HG03064 (cell line): ENCODE measurements around the gene SLC6A13.

Source experiments
- ATAC-seq: cut with Tn5 transposase; IDR thresholded peaks from one replicate; pipeline ENCODE4 v1.9.1; 2021; ENCODE audit warnings: low read depth; ENCODE audit not compliant: unreplicated experiment

SLC6A13 gene

DNA sequence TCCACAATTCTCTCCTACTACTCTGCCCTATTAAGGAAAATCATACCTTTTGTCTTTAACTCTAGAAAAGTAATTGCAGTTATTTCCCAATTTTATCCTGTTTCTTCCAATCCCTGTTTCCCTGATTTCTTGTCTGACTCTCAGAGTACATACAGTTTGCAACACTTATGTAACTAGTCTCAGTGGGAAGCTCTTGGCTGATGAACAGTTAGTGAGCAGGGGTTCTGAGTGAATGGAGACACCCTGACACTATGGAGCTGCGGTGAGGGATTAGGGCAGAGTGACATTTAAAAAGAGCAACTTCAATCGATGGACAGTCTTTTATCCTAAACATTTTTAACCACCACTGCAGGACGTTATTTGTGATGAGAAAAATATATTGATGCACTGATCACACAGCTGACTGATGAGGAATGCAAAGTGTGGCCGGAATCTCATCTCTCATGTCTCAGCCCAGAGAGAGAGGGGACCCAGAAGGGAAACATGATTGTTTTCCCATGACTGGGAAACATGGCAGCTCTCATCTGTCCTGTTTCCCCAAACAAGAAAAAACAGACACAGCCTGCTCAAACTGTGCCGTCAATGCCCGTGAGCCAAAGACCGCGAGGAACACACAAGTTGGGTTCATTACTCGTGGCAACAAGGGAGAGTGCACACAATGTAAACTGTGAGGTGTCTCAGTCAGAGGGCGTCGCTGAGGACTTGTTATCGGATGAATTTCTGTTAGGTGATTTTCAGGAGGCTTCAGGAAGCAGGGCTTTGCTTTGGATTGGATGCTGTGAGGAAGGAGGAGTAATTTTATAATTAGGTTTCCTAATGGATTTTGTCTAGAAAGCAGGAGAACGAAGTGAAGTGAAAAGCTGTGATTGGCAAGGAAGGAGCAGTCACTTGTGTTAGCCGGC, 5.2 kb upstream of the SLC6A13 start:
- ATAC-seq = no peak

DNA sequence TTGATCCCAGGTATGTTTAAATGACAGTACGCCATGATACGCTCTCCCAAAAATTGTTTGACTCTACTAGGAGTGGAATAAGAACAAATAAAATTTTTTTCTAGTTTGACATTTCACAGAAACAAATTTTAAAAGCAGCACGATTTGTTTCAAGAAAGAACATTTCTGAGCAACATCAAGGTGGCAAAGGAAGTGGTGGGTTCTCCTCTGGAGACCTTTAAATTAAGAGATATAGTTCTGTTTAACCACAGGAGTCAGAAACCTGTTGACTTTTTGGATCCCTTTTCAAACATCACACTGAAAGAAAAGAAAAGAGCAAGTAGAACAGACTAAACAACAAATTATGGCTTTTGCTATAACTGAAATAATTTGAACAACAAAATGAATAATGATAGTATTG, 2.5 kb upstream of the SLC6A13 start:
- no peak for ATAC-seq

DNA sequence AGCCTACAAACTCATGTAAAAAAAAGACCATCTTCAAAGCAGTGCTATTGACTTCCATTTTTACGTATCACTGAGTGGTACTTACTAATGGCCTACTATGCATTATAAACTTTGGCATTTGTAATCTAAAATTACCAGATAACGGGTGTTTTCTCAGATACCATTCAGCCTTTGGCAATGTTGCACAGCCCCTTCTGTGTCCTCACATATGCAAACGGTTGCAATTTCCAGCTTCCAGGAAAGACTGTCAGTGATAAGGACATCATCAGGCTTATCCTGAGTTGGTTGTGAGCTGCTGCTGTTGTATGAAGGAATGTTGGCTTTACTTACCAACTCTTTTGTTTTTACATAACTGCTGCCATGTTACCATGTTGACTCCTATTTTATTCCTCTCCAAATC, 1.6 kb upstream of the SLC6A13 start:
- no peak for ATAC-seq

DNA sequence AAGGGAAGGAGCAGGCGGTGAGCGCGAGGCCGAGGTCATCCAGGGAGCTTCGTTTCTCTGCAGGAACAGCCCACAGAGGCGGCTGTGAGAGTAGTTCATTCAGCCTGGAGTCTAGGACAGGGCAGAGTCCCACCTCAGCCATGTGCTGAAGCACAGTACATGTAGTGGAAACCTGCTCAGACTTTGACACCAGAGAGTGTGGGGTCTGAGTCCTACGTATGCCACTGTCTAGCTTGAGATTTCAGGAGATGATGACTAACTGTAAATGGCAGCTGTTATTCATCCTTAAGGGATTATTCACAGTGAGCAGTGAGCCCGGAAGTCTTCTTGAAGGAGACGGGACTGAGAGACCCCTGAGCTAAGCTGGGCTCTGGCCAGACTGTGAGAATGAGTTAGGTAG, 938 bp upstream of the SLC6A13 start:
- no peak for ATAC-seq

DNA sequence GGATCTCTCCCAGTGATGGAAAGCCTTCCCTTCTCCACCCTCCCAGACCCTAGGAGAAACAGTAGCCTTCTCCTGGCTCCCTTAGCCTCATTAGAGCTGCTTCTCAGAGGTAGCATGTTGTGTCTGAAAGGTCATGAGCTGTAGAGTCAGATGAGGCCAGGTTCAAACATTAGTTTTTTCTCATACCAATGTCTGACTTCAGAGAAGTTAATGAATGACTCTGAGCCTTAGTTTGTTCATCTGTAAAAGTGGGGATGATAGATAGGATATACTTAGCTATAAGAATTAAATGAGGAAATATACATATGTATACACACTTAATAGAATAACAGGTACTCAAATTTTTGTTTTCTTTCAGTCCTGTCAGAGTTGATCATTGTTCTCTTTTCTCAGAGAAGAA, 523 bp downstream of the SLC6A13 start:
- ATAC-seq = no peak

DNA sequence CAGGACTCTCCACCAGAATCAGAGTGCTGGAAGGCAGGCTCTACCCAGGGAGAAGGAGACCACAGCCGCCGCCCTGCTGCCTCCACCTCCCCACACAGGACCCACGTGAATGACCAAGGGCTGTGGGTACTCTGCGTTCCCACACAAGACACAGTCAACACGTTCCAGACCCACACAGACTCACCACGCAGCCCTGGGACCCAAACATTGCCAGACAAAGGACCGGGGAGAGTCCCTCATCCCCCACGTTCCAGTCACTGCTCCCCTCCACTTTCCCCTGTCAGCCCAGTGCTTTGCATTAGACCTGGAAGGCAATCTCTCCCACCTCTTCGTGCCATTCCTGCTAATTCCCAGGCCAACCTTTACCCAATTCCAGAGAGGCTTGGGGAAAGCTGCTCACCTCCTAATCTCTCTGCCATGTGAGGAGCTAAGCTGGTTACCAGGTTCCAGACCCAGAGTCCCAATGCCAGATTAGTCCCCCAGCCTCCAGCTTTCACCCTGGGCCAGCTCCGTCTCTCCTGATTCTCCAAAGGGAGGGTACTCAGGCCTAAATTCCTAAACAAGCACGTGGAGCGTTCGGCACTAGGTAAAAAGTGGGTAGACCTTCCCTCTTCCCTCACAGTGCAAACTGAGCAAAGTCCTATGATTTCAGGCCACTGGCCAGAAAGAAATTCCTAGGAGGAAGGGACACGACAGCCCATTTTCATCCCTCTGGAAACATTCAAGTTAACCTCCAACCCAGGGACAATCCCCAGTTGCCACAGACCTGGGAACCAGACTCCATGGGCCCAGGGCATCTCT, 4.9 kb downstream of the SLC6A13 start:
- ATAC-seq = no peak

DNA sequence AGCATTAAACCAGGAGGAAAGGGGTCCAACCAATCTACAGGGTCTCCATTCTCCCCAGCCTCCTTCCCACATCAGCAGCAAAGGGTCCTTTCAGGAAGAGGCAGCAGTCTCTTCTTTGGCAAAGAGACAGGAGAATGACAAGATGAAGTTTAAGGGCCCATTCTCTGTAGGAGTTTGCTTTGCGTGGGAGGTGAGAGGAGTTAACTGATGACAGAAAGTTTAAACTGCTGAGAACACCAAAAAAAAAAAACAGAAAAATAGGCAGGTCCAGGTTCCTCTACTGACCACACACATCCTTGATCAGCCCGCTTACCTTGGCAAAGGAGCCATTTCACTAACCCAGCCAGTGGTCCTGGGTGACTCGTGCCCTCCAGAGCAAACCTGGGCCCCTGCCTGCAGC, 5.7 kb downstream of the SLC6A13 start:
- ATAC-seq = no peak

DNA sequence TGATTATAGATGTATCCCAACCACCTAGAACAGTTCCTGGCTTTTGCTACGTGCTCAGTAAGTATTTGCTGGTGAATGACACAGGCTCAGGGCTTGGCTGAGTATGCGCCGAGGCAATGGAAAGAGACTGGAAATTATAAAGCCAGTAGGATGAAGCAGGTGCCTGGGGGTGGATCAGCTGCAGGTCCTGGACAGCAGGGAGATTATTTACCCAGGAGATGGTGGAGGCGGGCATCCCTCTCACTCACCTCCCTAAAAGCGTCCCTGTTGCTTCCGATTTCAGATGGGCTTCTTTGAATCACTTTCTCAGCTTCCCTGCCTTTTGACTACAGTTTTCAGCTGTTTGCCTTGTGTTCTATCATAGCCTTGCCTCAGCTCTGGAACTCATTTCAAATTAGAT, 6.4 kb downstream of the SLC6A13 start:
- ATAC-seq = no peak

DNA sequence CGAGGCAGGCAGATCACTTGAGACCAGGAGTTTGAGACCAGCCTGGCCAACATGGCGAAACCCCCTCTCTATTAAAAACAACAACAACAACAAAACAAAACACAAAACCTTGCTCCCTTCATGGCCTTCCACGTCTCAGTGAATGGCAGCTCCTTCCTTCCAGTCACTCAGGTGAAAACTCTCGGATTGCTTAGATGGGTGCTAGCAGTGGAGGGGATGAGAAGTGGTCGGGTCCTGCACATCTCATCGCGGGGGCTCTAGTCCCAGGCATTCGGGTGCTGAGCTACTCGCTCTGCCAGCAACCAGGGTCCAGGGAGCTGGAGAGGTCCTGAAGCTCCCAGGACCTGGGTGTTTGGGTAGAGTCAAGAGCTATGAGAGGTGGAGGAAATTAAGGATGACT, 7.7 kb downstream of the SLC6A13 start:
- no peak for ATAC-seq

DNA sequence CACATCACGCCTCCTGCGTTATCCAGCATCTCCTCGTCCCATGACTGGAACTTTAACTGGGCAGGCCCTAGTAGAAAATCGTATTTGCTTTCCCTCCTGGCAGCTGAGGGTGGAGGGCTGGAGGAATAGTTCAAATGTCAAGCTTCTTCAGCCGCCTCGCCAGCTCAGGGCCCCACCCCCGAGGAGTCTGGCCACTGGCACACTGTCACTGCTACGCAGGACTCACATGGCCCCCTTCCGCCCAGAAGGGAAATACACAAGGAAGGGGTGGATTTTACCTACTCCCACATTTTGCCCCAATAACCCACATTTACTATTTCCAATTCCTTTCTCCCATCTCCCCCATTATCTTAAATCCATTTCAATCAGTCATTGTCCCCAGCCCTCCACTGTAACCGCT, 8.6 kb downstream of the SLC6A13 start:
- ATAC-seq = no peak

DNA sequence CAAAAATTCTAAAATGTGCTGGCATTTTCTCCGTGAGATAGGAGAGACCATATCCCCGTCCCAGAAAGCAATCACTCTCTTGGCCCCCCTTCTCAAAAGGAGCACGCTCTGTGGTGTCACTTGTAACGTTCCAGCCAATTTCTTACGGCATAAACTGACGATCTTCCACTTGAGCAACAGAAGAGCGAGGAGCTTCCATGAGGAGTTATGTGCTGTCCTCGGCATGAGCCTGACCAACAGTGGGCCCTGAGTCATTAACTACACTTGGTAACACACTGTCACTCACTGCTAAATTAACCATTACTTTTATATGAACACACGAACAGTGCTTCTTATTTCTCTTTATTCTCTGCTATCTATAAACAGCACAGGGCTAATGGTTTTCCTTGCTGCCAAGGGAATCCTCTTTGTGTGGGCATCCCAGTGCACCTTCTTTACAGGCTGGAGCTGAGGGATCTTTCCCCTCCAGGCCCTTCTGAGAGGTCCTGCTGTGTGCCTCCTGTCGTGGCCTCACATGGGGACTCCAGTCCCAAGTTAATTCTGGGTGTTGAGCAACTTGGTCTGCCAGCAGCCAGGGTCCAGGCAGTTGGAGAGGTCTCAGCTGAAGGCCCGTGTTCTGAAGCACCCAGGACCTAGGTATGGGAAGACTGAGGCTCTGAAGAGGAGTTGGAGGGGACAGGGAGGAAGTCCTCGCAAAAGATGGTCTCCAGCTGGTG, 9.4 kb downstream of the SLC6A13 start:
- ATAC-seq = no peak

DNA sequence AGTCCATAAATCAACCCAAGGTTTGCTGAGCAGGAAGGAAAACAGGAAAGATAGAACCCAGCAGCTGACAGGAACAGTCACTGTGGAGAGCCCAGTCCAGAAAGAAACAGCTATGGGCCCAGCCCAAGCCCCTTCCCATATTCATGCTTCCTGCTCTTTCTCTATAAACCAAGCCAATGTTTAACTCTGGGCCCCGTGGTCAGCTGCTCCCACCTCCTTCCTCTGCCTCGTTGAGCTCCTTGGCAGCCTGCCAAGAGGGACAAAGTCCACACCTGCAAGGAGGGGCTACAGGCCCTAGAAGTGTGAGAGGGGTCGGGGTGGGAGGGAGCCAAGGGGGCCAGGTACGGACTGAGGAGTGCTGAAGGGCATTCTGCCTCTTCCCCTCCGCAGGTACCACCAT, 10.0 kb downstream of the SLC6A13 start:
- ATAC-seq = no peak

DNA sequence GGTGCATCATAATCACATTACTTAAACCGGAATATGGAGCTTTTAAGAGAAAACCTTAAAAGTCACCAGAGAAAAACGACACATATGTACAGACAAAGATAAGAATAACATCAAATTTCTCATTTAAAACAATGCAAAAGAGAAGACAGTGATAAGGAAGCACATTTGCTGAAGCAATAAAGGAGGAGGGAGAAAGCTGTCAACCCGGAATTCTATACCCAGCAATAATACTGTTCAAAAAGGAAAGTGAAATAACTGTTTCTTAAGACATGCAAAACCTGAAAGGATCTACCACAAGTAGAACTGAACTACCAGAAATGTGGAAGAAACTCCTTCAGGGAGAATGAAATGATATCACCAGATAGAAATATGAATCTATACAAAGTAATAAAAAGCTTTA, 15.4 kb downstream of the SLC6A13 start:
- ATAC-seq = no peak

DNA sequence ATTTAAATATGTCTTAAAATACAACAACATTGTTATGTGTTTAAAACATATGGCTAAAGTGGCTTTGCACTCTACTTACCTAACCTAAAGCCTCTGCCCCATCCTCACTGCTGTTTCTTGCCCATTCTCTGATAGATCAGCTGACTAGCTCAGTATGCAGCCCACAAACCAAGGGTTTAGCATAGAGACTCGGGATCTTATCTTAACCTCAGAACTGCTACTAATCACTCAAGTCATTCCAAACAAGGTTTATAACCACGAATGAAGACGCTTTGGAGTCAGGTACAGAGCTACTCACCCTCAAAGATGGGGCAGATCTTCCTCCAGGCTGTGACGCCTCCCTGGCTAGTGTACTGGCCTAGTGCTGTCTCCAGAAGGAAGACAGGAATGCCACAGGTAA, 19.3 kb downstream of the SLC6A13 start:
- ATAC-seq = no peak

DNA sequence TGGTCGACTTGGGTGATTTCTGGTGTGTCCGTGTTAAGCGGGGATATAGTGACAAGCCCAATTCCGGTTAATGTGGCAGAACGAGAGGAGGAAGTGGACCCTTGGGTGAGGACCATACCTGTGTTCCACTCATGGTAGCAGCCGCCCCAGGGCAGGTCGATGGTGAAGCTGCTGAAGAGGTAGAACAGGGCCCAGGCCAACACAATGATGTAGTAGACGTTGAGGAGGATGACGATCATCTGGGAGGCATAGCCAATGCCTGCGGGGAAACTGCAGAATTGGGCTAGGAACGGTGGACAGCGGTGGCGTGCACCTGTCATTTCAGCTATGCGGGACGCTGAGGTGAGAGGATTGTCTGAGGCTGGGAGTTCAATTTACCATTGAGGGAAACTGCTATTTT, 20.1 kb downstream of the SLC6A13 start:
- no peak for ATAC-seq

DNA sequence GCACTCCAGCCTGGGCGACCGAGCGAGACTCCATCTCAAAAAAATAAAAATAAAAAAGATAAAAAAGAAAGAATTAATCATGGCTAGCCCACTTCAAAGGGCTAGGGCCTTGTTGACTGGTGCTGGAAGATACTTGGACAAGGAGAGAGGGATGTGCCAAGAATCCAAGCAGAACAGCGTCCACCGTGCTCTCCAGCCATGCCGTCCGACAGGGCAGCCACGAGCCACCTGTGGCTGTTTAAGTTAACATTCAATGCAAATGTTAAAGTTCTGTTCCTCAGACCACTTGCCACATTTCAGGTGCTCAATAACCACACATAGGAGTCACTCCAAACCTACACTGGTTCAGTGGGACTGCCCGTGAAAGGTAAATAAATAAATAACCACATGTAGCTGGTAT, 21.4 kb downstream of the SLC6A13 start:
- no peak for ATAC-seq

DNA sequence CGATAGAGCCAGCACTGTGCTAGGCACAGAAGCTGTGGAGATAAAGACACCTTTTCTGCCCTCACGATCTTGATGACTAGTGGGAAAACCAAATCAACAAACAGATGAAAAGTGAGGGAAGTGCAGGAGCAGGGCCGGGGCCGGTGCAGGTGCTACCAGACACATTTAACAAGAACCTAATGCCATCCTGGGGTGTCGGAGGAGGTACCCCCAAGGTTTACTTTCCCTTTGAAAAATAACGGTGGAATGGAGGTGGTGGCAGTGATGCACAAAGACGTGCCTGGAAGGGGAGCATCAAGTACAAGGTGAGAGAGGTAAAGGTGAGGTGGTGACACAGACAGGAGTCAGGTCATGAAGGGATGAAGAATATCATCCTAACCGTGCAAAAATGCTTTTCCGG, 22.1 kb downstream of the SLC6A13 start:
- ATAC-seq = no peak

DNA sequence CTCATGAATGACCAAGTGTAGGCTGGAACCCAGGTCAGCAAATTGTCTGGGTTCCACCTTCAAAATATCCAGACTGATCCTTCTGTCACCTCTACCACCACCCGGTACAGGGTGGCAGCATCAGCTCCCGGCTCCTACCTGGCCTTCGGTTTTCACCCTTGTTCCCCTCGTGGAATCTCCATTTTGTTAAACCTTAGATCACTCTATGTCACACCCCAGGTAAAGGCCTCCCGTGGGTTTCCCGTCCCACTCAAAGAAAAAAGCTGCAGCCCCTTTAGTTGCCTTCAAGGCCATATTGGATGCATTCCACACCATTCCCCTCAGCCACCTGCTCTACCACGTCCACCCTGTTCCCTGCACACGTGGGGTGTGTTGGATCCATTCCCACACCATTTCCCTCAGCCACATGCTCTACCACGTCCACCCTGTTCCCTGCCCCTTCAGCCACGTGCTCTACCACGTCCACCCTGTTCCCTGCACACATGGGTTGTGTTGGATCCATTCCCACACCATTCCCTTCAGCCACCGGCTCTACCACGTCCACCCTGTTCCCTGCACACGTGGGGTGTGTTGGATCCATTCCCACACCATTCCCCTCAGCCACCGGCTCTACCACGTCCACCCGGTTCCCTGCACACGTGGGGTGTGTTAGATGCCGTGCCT, 23.8 kb downstream of the SLC6A13 start:
- ATAC-seq = no peak

DNA sequence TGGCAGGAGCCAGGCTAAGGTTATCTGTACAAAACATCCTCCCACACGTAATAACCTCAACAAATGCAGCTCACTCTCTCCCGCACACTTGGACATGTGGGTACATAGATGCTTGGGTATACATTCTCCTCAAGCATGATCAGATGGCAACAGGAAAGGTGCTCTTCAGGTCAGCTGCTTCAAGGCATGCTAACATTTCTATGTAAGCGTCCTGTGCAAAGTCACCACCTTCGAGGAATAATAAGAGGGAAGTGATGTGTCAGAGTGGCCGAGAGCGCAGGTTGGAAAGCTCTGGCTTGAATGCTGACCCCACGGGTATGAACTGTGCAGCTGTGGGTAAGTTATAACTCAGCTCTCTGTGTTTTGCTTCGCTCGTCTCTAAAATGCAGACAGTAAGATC, 24.5 kb downstream of the SLC6A13 start:
- ATAC-seq = no peak

DNA sequence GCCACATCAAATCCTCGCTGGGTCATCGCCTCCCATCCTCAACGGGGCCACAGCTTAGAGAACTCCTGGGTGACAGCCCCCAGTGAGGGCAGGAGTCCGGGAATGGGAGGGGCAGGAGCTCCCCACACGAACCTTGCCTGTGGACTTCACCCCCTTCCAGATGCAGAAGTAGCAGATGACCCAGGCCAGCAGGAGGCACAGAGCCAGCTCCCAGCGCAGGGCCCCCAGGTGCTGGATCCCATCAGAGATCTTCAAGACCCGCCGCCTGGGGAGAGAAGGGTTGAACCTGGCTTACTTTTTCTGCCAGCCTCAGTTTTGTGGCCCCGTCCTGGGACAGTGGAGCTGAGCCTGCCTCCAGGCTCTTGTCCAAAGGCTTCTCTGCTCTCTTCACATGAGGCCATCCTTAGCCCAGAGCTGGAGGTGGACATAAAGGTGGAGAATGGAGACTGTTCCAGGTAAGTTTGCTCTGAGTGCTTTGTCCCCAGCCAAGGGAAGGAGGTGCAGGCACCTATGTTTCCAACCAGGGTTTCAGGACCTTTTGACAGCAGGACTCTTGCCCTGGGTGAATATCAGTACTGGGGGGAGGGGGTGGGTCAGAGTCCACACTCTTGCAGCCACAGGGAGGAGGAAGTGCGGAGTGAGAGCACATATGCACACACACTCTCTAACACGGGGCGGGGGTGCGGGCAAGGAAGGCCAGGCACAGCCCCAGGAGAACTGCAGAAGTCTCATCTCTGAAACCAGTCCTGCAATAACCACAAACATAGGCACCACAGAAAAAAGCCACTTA, 25.4 kb downstream of the SLC6A13 start:
- ATAC-seq = no peak
